HG03565 (cell line): ENCODE data around the gene PARD3.
A peak's percentile ranks its signal among the peaks of the same experiment; 100 is the strongest.

Experiments used
- ATAC-seq: cut with Tn5 transposase; IDR thresholded peaks from one replicate; pipeline ENCODE4 v1.9.1; 2021; ENCODE audit warnings: mild to moderate bottlenecking, moderate library complexity; ENCODE audit not compliant: unreplicated experiment

Gene PARD3

DNA sequence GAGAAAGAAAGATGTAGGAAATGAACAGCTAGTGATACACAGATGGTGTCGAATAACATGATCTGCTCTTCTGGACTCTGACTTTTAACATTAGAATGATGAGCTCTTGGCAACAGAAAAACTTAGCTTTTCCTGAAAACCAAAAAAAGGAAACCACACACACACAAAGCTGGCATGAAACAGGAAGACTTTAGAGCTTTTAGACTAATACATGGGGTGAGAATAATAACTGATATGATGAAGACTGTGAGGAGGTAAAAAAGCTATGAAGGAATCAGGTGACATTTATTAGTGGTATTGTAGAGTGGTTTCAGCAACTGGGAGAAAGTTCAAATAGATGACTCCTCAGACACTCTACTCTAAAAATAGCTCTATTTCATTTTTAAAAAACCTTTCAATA, 491.9 kb downstream of the PARD3 start:
- ATAC-seq = no peak

DNA sequence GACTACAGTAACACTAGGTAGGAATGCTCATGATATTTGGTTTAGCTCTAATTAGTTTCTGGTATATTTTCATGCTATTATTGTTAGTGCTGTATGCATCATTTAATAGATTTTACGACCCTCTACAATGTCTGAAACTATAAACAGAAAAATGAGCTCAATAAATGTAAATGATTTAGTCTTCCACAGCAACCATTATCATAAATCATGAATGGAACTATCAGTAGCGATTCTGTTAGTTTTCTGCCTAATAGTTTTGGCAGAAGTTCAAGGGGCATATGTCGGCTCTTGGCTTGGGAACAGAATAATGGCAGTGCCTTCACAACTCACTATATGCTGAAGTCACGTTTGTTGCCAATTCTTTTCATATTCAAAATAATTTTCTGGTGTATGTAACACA, 494.8 kb downstream of the PARD3 start:
- ATAC-seq = no peak

DNA sequence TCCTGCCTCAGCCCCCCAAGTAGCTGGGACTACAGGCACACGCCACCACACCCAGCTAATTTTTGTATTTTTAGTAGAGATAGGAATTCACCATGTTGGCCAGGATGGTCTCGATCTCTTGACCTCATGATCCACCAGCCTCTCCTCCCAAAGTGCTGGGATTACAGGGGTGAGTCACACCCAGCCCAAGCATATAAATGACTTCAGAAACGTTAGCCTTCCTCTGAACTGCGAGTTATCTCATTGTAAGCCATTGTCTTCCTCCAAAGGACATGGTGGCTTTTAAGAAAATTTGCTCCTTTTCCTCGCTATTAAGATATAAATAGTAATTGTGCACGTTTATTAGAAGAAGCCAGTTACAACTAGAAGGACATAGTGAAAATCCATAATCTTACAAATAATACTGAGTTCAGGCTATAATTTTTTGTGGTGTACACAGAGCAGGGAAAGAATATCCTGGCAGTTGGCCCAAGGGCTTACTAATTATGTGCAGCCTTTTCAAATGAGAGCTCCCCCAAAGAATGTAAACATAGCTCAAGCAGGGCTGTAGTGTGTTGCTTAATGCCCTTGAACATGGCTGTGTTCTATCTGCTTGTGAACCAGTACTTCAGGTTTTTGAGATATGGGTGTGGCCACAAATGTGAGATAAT, 495.8 kb downstream of the PARD3 start:
- no peak for ATAC-seq

DNA sequence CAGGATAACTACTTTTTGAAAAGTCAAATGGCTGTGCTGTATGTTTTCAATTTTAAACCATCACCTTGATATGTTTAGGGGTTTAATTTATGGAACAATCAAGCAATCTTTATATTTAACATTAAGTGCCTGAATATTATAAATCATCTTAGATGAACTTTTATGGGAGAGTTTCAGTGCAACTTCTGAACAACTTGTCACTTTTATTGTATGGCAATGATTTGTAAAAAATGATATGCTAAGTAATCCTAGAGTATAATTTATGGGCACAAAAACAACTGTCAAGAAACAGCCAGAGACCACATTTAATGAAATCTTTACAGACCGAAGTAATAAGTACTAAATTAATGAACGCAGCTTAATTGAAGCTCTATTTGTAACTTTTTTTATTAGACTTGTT, 498.9 kb downstream of the PARD3 start:
- no peak for ATAC-seq

DNA sequence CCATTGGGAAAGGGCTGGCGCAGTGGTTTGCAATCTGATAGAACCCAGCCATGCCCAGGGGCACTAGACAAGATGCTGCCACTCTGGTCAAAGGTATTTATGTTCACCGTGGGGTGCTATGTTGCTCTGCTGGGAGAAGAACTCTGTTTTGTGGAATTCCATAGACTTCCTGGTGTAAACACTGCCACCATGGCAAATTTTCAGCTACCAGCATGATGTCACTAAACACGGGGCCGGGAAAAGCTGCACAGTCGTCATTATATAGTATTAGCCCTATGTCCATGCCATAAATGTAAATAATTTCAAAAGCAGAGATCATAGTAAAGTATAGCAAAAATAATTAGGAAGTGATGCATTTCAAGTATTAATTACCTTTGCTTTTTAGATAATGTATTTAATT, 500.6 kb downstream of the PARD3 start:
- ATAC-seq = no peak

DNA sequence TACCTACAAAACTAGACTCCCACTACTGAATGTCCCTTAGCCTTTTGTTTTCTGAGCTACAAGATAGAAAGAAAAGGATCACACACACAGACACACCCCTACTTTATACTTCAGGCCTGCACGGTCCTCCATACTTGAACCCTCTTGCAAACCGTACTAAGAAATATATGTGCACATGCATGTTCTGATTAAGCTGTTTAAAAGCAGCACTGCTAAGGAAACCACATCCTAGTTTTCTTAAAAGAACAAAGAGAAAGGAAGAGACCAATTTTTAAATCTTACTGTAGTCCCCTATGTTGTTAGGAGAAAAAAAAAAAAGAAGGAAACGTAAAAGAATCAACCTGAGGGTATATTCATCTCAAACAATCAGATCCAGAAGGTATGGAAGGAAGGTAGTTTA, 501.2 kb downstream of the PARD3 start:
- ATAC-seq = no peak

DNA sequence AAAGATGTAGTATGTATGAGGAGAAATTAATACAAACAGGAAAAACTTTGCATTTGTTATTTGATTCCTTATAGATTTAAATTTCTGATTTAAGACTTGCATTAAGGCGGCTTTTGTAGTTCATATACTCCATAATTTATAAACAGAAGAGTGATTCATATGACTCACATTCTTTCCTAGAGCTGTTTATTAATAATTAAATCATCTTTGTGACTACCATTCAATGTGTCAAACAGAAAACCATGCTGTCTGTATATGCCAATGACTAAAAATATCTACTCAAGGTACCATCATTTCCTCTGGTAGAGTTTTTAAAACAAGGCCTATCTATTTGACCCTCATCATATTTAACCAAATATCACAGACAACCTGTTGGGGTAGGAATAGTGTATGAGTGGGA, 501.7 kb downstream of the PARD3 start:
- no peak for ATAC-seq

DNA sequence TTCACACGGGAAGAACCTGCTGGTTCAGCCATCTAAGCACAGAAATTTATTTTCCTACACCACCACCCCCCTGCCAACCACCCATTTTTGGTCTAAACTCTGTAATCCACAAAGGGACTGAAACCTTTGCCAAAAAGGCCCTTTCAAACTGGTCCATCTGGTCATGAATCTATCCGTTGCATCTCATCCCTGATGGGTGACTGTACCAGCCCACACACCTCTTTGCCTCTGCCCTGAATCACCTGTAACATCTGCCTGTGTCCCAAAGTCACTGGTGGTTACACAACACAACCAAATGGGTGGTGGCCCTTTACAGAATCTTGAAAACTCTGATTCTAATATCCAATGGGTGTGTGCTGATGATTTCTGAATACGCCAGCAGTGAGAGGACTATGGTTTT, 503.4 kb downstream of the PARD3 start:
- no peak for ATAC-seq

DNA sequence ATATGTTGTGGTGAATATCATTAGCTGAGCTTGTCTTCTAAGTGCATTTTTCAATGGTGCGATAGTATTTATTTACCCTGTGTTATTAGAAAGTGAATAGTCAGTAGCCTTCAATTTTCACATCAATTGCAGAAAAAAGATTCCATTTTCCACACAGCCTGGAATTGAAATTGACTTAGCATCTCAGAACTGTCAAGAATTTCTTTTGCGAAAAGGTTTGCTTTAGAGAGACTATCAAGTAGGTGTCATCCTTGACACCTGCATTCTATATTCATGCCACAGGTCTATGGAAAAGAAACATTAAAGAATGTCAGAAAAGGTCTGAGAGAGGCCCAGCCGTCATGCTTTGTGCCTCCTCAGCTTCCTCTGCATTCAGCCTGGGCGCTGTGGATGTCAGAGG, 504.9 kb downstream of the PARD3 start:
- ATAC-seq = no peak

DNA sequence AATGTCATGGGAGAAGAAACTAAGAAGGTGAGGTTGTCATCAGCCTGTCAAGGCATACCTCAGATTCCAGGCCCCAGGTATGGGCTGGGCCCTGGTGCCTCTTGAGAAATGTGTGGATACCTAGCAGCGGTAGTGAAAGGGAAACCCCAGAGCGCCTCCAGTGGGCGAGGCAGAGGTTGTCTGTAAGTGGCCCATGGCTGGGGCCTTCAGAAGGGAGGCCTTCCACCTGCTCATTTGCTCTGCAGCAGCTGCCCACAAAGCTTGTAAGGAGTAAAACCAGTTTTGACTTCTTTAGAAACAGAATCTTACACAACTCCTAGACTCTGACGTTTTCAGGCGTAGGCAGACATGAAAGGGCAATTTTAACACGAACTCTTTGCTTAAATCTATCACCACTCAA, 509.9 kb downstream of the PARD3 start:
- ATAC-seq = peak; percentile 77

DNA sequence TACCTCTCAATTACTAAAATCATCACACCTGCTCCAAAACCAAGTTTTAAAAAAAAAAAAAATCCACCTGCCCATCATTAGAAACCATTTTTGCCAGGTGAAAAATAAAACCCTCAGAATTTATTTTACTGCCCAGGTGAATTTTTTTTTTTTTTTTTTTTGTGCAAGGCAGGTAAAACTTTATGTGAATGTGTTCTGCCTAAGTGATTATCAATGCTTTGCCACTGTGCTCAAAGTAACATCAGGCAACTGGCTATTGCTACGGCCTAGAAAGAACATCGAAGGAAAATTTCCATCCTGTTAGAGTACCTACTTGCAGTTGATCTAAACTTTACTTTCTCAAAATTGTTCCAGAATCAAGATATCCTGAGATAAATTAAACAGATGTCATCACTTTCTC, 512.1 kb downstream of the PARD3 start:
- ATAC-seq = no peak

DNA sequence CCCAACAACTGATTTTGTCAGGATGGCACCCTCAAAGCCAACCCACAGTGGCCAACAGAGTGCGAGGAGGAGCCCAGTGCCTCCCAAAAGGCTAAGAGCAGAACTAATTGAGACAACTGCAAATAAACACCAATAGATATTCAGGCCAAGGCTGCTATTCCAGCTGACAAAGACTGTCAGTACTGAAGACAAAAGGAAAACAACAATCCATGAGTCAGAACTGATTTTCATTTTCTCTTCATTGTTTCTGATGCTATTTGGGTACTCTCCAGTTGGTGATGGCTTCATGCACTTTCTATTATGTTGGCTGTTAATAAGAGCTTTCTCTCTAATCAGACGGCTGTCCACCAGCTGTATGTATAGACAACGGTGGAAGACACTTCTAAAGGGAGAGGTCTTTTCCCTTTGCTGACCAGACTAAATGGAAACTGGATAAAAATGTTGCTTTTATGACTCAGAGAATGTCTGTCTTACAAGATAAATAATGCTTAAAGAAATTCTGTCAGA, 515.9 kb downstream of the PARD3 start:
- no peak for ATAC-seq

DNA sequence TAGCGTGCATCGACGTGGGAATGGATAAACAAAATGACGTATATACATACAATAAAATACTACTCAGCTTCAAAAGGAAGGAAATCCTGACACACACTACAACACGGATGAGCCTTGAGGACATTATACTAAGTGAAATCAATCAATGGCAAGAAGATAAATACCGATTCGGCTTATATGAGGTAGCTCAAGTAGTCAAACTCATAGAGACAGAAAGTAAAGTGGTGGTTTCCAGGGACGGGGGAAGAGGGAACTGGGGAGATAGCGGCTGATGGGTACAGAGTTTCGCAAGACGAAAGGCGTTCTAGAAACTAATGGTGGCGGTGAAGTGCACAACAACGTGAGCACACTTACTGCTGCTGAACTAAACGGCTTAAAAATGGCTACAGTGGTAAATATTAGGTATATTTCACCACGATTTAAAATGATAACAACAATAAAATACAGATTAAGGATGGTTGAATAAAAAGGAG, 516.7 kb downstream of the PARD3 start:
- no peak for ATAC-seq

DNA sequence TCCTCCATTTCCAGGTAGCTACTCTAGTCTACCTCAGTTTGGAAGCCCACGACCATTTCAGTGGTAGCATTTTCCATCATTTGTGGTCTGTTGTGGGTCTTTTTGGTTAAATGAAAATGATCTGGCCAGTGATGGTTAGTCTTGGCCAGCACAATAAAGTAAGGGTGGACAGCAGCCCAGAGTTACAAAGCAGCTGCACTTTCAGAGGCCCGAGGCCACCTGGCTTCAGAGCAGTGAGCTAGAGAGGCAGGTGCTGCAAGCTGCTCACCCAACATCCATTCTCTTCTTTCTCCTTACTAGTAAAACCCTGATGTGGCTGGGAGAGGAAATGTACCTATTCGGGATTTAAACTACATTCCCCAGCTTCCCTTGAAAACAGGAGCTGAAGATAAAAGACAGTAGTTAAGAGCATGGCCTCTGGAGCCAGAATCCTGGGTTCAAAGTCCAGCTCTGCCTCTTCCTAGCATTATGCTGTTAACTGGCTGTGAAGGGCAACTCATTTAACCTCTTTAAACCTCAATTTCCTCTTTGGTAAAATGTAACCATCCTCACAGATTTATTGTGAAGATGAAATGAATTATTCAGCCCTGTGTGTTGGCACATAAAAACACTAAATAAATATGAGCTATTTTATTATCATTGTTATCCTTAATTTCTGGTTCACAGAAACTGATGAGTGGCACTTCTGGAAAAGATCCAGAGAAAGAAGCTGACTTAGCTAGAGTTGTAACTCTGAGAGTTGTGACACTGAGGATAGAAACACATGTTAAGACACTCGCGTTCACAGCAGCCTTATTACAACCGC, 517.4 kb downstream of the PARD3 start:
- ATAC-seq = no peak

DNA sequence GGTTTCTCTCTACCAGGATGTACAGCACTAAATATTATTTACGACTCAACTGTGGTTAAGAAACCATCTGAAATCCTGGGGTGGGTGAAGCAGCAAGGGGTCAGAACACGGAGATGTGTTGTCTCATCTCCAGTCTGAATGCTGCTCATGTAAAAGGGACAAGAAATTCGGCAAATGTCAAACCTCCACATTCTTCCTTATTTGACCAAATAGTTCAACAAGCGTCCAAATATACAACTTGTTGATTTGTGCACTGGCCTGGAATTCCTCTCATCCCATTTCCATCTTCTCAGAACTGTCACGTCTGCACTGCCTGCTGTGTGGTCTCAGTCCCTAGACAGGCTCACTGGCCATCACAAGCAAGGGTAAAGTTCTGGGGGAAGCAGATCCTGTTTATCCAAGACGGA, 520.0 kb downstream of the PARD3 start:
- ATAC-seq = no peak

DNA sequence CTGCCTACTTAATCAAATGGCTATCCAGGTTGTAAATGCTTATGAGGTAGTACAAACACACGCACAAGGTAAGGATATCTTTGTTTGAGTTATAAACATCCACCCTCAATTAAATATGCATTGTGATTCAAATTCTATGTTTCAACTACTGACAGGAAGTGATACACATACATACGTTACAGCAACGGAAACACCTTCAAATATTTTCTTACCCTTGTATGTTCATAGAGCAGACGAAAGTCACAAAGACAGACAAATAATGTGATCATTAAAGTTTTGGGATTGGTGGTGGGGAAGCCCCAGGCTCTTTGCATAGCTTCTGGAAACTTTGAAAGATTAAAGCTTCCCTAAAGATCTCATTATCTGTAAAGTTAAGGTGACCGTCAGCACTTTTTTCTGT, 521.0 kb downstream of the PARD3 start:
- ATAC-seq = no peak

DNA sequence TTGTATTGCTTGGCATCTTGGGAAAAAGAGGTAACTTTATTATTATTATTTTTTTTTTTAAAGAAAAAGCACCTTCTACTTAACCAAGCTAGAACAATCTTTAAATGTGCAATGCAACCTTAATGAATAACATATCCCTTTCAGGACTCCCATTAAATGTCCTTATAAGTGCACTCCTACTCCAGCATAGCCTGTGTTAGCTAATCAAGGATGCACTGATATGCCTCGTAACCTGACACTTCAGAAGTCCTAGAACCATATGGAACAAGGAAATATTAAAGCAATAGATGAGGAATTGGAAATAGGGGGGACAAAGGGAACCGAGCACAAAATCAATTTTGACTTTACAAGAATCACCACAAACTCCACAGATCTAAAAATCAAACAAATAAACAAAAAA, 522.4 kb downstream of the PARD3 start:
- no peak for ATAC-seq

DNA sequence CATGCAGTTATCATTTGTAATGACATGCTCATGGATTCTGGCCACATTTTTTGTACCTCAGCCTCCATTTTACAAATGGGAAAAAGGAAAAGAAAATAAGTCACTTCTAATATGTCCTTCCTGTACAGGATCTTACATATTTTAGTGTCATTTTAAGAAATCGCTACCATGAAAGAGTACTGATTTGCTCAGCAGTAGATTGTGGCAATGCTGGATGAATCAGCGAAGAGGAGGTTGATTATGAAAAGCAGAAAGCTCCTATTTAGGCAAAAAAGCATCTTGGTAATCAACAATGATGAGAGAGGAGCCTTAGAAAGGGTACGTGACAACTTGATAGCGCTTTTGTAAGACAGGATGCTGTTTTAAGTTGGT, 522.9 kb downstream of the PARD3 start:
- no peak for ATAC-seq

DNA sequence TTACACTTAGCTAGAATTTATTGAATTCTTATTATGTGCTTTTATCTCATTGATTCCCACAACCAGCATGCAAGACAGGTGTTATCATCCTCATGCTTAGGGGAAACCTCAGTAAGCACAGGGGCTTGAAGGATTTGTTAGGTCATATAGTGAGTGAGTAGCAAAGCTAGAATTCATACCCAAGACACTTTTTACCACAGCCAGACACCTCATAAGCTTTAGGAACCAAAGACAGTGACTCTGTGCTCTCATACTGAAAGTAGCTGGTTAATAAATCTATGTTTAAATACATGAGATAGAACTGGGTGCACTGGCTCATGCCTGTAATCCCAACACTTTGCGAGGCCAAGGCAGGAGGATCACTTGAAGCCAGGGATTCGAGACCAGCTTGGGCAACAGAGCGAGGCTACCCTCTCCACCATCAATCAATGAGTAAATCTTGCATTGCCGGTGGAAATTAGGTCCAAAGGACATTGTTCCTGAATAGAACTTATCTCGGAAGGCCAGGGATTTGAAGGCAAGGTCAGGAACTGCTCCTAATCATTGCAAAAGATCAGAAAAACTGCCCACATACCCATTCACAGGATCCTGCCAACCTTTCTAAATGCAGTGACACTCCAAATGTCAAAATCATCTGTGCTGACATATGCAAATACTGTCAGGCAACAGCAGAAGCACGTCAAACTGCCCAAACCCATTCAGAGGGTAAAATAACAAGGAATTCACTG, 523.5 kb downstream of the PARD3 start:
- ATAC-seq = no peak

DNA sequence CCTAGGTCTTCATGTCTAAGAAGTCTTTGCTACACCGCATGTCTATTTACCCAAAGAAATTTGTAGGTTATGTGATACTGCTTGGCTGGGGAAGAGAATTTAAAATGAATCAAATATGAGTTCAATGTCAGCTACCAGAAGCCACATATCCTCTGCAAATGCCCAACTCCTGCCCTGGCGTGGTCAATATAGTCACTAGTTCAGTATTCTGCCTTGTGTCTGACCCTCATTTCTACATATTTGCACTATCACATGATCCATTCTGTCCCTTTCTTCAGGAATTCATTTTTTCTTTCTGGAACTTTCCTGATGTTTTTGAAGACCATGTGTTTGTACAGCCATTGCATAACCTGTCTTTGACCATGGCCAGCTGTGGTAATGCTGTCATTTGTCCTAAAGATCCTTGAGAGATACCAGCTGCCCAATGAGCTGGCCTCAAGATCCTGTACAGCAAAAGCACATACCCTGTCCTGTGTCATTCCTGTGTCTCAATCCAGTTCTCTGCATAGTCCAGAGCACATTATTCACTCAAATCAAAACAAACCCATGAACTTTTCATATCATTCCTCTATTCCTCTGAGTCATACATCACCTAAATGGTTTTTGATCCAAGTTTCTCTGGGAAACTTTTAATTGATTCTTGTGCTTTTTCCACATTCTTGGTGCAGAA, 524.5 kb downstream of the PARD3 start:
- no peak for ATAC-seq

DNA sequence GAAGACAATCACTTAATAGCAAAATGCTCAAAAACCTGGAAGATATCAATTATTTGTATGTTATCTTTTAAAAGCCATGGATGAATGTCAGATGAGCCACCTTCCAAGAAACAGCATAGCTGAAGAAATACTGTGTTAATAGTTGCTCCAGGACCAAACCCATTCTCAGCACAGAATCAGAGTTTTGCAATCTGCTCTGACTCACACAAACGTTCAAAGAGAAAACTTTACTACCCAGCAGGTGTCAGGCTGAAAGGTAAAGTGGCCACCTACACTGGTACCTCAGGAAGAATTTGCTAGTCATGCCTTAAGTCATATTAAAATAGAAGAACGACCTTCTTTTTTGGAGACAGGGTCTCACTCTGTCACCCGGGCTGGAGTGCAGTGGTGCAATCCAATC, 526.5 kb downstream of the PARD3 start:
- ATAC-seq = no peak
